ENCODE data around the gene IGF1R.

The IGF1R gene

GRCh38 chr15:98870788-98871187 lies 222.4 kb downstream of the IGF1R start:
- peaks cover 4% of the 10 kb centered on the region for H3K36me3 Mint-ChIP-seq (ENCODE audit: insufficient read depth)
- DNase-seq: no peak
- H3K27me3 Mint-ChIP-seq: peaks cover 30 to 40% of the 10 kb centered on the region in 2 donors
- peaks cover 8% of the 10 kb centered on the region in 2 donors for H3K4me1 Mint-ChIP-seq (ENCODE audit: low read depth in 2 of 2)
- no peak overlapping the region for H3K27ac Mint-ChIP-seq
- no peak for ATAC-seq (replicated peaks)
- no peaks in the 10 kb centered on the region for H3K9me3 Mint-ChIP-seq
- no peak overlapping the region for H3K4me3 Mint-ChIP-seq

DNA sequence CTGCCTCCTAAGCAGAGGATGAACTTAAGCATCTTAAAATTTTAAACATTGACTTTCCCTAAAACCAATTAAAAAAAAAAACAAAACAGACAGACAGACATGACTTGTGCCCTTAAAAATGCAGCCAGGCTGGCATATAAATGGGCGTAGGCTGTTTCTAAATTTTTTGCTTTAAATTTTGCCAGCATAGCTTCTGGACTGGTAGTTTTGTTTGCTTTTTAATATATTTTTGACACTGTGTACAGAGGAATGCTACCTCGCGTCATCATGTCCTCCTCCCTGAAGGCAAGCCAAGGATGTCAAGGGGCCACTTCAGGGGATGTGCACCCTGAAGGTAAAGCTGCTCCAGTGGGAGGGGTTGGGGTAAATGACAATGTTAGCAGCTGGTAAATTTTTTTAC lies 224.4 kb downstream of the IGF1R start:
- H3K27ac Mint-ChIP-seq: no peak overlapping the region
- DNase-seq (no peak), ATAC-seq (replicated peaks) (no peak)
- no peaks in the 10 kb centered on the region for H3K9me3 Mint-ChIP-seq
- H3K4me3 Mint-ChIP-seq: no peak overlapping the region
- no peaks in the 10 kb centered on the region for H3K4me1 Mint-ChIP-seq (ENCODE audit: low read depth in 2 of 2)
- H3K27me3 Mint-ChIP-seq: peaks cover 30 to 43% of the 10 kb centered on the region in 2 donors
- H3K36me3 Mint-ChIP-seq (ENCODE audit: insufficient read depth): no peaks in the 10 kb centered on the region

GRCh38 chr15:98873441-98874218 lies 225.3 kb downstream of the IGF1R start:
- ATAC-seq (replicated peaks) (no peak), DNase-seq (no peak)
- Mint-ChIP-seq H3K27ac (no peak overlapping the region), H3K36me3 (ENCODE audit: insufficient read depth) (no peaks in the 10 kb centered on the region), H3K9me3 (no peaks in the 10 kb centered on the region), H3K4me3 (no peak overlapping the region), H3K27me3 (peaks cover 30 to 43% of the 10 kb centered on the region in 2 donors), H3K4me1 (ENCODE audit: low read depth in 2 of 2) (no peaks in the 10 kb centered on the region)

DNA sequence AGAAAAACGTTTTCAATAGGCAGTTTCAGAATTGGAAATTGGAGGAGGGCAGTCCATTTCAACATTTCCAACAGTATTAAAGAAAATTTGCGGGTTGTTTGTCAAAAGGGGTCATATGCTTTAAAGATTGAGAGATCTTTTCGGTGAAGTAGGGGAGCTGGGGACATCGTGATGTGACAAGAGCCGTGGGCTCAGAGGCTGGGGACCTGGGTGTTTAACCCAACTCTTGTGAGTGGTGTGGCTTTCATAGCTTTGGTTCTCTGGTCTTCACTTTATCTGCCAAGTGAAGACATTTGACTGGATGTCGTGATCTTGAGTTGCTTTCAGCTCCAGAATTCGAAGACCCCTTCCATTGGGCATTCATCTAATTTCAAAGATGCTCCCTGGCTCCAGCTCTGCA lies 226.0 kb downstream of the IGF1R start:
- no peak for ATAC-seq (replicated peaks)
- H3K27me3 Mint-ChIP-seq: peaks cover 30 to 43% of the 10 kb centered on the region in 2 donors
- H3K36me3 Mint-ChIP-seq (ENCODE audit: insufficient read depth): no peaks in the 10 kb centered on the region
- H3K4me3 Mint-ChIP-seq: no peak overlapping the region
- H3K9me3 Mint-ChIP-seq: no peaks in the 10 kb centered on the region
- no peak overlapping the region for H3K27ac Mint-ChIP-seq
- DNase-seq: no peak
- no peaks in the 10 kb centered on the region for H3K4me1 Mint-ChIP-seq (ENCODE audit: low read depth in 2 of 2)

GRCh38 chr15:98874773-98875172 lies 226.4 kb downstream of the IGF1R start:
- DNase-seq (no peak), ATAC-seq (replicated peaks) (no peak)
- Mint-ChIP-seq H3K36me3 (ENCODE audit: insufficient read depth) (no peaks in the 10 kb centered on the region), H3K4me3 (no peak overlapping the region), H3K27me3 (peaks cover 30 to 43% of the 10 kb centered on the region in 2 donors), H3K27ac (no peak overlapping the region), H3K4me1 (ENCODE audit: low read depth in 2 of 2) (no peaks in the 10 kb centered on the region), H3K9me3 (no peaks in the 10 kb centered on the region)

DNA sequence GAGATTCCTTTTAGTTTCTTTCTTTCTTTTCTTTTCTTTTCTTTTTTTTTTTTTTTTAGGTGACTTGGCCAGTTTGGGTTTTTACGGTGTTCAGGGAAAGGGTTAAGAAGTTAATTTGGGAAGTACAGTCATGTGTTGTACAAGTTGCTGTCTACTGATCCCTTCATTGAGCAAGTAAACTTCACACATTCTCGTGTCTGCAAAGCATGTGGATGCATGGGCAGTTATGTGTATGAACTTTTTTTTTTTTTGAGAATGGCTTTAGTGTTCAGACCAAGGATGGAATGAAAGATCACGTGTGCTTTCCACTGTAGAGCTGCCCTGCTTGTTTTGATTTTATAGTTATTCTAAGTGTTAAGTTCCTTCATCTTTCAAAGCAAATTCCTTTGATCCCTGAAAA lies 227.0 kb downstream of the IGF1R start:
- Mint-ChIP-seq H3K36me3 (ENCODE audit: insufficient read depth) (no peaks in the 10 kb centered on the region), H3K4me3 (no peak overlapping the region), H3K4me1 (ENCODE audit: low read depth in 2 of 2) (no peaks in the 10 kb centered on the region), H3K27me3 (peaks cover 30 to 38% of the 10 kb centered on the region in 2 donors), H3K9me3 (no peaks in the 10 kb centered on the region), H3K27ac (no peak overlapping the region)
- ATAC-seq (replicated peaks) (no peak), DNase-seq (no peak)

DNA sequence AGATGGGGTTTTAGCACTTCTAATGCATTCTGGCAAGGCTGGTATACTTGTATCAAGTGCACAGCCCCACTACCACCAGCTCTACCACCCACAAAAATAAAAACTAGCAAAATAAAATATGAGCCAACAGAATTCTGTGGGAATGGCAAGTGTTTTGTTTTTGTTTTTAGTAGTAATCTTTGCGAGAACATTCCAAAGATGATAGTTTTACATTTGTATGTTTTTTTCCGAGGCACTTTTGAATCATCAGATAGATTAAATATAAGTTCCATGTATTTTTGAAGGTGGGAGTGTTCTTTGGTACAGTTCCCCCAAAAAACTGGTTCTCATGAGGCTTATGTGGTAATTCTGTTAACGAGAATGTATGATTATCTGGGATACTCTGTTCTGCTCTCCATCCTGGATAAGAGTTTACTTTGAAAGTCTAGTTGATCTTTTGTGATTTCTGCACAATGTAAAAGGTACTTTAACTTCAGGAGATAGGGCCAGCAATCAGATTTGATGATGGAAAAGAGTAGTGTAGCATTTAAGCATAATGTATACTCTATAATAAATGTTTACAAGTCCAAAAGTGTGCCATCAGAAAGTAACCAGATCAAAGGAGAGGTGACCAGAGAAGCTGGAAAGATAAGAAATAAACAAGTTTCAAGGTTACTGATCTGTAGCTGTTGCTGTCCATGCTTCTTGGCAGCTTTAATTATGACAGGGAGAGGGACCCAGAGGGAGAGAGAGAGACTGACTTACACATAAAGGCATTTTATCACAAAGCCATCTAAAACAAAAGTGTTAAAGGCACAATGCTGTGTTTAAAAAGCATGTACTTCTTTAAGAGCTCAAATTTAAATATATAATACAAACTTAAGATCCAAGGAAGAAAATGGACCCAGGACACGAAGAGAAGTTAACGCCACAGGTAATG lies 228.4 kb downstream of the IGF1R start:
- no peak overlapping the region for H3K4me3 Mint-ChIP-seq
- ATAC-seq (replicated peaks) (no peak), DNase-seq (no peak)
- H3K36me3 Mint-ChIP-seq (ENCODE audit: insufficient read depth): no peaks in the 10 kb centered on the region
- peaks cover 22 to 31% of the 10 kb centered on the region in 2 donors for H3K27me3 Mint-ChIP-seq
- H3K9me3 Mint-ChIP-seq: no peaks in the 10 kb centered on the region
- no peaks in the 10 kb centered on the region for H3K4me1 Mint-ChIP-seq (ENCODE audit: low read depth in 2 of 2)
- no peak overlapping the region for H3K27ac Mint-ChIP-seq

- Mint-ChIP-seq H3K4me1 (ENCODE audit: low read depth in 2 of 2) (no peaks in the 10 kb centered on the region), H3K9me3 (no peaks in the 10 kb centered on the region), H3K27me3 (peaks cover 13 to 27% of the 10 kb centered on the region in 2 donors), H3K36me3 (ENCODE audit: insufficient read depth) (no peaks in the 10 kb centered on the region), H3K4me3 (no peak overlapping the region), H3K27ac (no peak overlapping the region)
- DNase-seq (no peak), ATAC-seq (replicated peaks) (no peak)
These were observed 229.8 kb downstream of the IGF1R start for GRCh38 chr15:98878172-98878571.

- H3K4me3 Mint-ChIP-seq: no peak overlapping the region
- peaks cover 6 to 20% of the 10 kb centered on the region in 2 donors for H3K27me3 Mint-ChIP-seq
- no peaks in the 10 kb centered on the region for H3K9me3 Mint-ChIP-seq
- no peaks in the 10 kb centered on the region for H3K36me3 Mint-ChIP-seq (ENCODE audit: insufficient read depth)
- no peak for ATAC-seq (replicated peaks)
- no peak for DNase-seq
- H3K4me1 Mint-ChIP-seq (ENCODE audit: low read depth in 2 of 2): no peaks in the 10 kb centered on the region
- no peak overlapping the region for H3K27ac Mint-ChIP-seq
These were observed 230.5 kb downstream of the IGF1R start for GRCh38 chr15:98878862-98879261.

- Mint-ChIP-seq H3K27me3 (peaks cover 10% of the 10 kb centered on the region in 2 donors), H3K27ac (no peak overlapping the region), H3K4me3 (no peak overlapping the region), H3K9me3 (no peaks in the 10 kb centered on the region), H3K36me3 (ENCODE audit: insufficient read depth) (no peaks in the 10 kb centered on the region), H3K4me1 (ENCODE audit: low read depth in 2 of 2) (no peaks in the 10 kb centered on the region)
- ATAC-seq (replicated peaks) (peak; percentile 54), DNase-seq (no peak)
These were observed 233.5 kb downstream of the IGF1R start for GRCh38 chr15:98881526-98882520.

DNA sequence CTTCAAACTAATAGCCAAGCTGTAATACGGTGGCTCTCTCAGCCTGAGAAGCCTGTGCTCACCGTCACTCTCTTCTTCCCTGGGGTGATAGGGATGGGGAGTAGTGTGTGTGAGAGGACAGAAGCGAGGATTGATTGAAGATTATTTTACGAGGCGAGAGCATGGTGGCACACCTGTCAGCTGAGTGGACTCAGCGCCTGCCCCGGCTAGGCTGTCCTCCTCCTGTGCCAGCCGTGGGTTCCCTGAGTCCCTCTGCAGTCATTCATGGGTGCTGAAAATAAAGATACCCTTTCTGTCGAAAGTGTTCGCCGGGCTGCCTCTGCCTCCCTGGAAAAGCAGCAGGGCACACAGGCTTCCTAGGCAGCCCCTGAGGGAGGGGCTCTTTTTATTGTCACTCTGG lies 235.1 kb downstream of the IGF1R start:
- H3K27me3 Mint-ChIP-seq: peaks cover 10 to 22% of the 10 kb centered on the region in 2 donors
- no peaks in the 10 kb centered on the region for H3K4me1 Mint-ChIP-seq (ENCODE audit: low read depth in 2 of 2)
- no peak overlapping the region for H3K4me3 Mint-ChIP-seq
- no peaks in the 10 kb centered on the region for H3K36me3 Mint-ChIP-seq (ENCODE audit: insufficient read depth)
- H3K27ac Mint-ChIP-seq: no peak overlapping the region
- H3K9me3 Mint-ChIP-seq: no peaks in the 10 kb centered on the region
- ATAC-seq (replicated peaks) (no peak), DNase-seq (no peak)

- H3K27ac Mint-ChIP-seq: no peak overlapping the region
- DNase-seq: no peak
- ATAC-seq (replicated peaks): no peak
- peaks cover 0 to 2% of the 10 kb centered on the region in 2 donors for H3K4me1 Mint-ChIP-seq (ENCODE audit: low read depth in 2 of 2)
- H3K36me3 Mint-ChIP-seq (ENCODE audit: insufficient read depth): no peaks in the 10 kb centered on the region
- peaks cover 10 to 22% of the 10 kb centered on the region in 2 donors for H3K27me3 Mint-ChIP-seq
- no peak overlapping the region for H3K4me3 Mint-ChIP-seq
- no peaks in the 10 kb centered on the region for H3K9me3 Mint-ChIP-seq
These were observed 236.6 kb downstream of the IGF1R start for GRCh38 chr15:98884894-98885293.

GRCh38 chr15:98887976-98888375 lies 239.6 kb downstream of the IGF1R start:
- Mint-ChIP-seq H3K36me3 (ENCODE audit: insufficient read depth) (peaks cover 4% of the 10 kb centered on the region), H3K4me3 (no peak overlapping the region), H3K4me1 (ENCODE audit: low read depth in 2 of 2) (peaks cover 0 to 2% of the 10 kb centered on the region in 2 donors), H3K27me3 (peaks cover 10 to 22% of the 10 kb centered on the region in 2 donors), H3K27ac (no peak overlapping the region), H3K9me3 (no peaks in the 10 kb centered on the region)
- DNase-seq: no peak
- ATAC-seq (replicated peaks): no peak

Measured in effector memory CD8-positive, alpha-beta T cell (primary cell).